ENCODE measurements around the gene METTL16. TPM values are rescaled to one million over a fixed set of nuclear protein-coding genes. Genes with fewer than 3 reads are reported as not detected.

METTL16 gene
- total and polyA plus RNA-seq, 2 experiments from 2014 or later, result 14.7 to 19.3 TPM

DNA sequence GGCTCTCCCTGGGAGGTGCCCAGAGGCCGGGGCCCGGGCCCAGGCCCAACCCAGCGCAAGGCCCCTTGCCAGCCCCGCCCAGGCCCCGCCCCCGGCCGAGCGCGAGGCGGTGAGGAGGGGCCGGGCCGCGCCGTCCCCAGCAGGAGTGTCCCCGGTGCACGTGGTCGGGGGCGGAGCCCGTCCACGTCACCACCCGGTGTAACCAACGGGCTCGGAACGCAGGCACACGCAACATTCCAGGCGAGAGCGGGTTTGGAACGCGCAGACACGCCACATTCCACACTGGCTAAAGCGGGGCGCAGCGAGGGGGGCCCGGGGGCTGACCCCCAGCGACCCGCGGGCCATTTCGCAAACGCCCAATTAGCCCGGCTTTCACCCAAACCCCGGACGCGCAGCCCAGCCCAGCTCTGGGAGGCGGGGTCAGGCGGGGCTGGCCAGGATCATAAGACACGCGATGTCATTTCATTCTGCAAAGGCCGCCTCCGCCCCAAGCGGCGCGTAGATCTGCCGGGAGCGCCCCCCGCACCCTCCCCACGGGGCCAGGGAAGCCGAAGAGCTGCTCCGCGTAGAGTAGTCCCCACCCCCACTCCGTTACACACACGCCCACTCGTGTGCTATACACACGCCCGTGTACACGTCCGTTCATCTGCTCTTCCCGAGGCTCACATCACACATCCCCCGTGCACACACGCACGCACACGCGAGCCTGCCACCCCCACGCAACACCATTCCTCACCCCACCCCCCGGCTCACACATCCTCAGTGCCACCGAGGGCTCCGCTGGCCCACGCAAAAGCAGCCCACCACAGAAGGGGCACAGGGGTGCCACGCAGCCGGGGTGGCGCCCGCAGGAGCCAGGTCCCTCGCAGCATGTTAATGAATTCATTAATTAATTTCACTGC, 111.9 kb downstream of the METTL16 start:
- peaks cover 45% of the 10 kb centered on the region for H3K4me1 ChIP-seq (ENCODE audit: insufficient read depth)
- H3K4me3 ChIP-seq, result peak overlapping the region; percentile 97
- H3K36me3 ChIP-seq (replicated peaks; ENCODE audit: insufficient read depth, low read depth), result no peaks in the 10 kb centered on the region
- peaks cover 11% of the 10 kb centered on the region for H4K20me1 ChIP-seq (ENCODE audit: insufficient read depth, poor library complexity, severe bottlenecking)
- no peaks in the 10 kb centered on the region for H3K27me3 ChIP-seq
- H3K4me2 ChIP-seq, result peak overlapping the region; percentile 95
- H3K79me2 ChIP-seq, result peaks cover 40% of the 10 kb centered on the region
- DNase-seq (ENCODE audit: low spot score), result peak; percentile 99
- peak overlapping the region; percentile 99 for H3K27ac ChIP-seq
- H2AFZ ChIP-seq, result no peak overlapping the region
- TF ChIP-seq EZH2 (IDR thresholded peaks at IDR 0.05; ENCODE audit: borderline replicate concordance) (no peak), EZH2phosphoT487 (IDR thresholded peaks at IDR 0.05; ENCODE audit: low read depth, severe bottlenecking, unreplicated experiment) (no peak)
- TF ChIP-seq, protein P1, sequence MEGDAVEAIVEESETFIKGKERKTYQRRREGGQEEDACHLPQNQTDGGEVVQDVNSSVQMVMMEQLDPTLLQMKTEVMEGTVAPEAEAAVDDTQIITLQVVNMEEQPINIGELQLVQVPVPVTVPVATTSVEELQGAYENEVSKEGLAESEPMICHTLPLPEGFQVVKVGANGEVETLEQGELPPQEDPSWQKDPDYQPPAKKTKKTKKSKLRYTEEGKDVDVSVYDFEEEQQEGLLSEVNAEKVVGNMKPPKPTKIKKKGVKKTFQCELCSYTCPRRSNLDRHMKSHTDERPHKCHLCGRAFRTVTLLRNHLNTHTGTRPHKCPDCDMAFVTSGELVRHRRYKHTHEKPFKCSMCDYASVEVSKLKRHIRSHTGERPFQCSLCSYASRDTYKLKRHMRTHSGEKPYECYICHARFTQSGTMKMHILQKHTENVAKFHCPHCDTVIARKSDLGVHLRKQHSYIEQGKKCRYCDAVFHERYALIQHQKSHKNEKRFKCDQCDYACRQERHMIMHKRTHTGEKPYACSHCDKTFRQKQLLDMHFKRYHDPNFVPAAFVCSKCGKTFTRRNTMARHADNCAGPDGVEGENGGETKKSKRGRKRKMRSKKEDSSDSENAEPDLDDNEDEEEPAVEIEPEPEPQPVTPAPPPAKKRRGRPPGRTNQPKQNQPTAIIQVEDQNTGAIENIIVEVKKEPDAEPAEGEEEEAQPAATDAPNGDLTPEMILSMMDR (IDR thresholded peaks at IDR 0.05; ENCODE audit: poor library complexity), result no peak
- H3K9me3 ChIP-seq (ENCODE audit: low read depth), result no peaks in the 10 kb centered on the region
- WGBS (ENCODE audit: low lambda C conversion rate, missing lambda C conversion rate), result under 1% methylated on average over 44 of the region's 82 CpGs
- H3K9me2 ChIP-seq (replicated peaks; ENCODE audit: insufficient read depth), result no peaks in the 10 kb centered on the region

DNA sequence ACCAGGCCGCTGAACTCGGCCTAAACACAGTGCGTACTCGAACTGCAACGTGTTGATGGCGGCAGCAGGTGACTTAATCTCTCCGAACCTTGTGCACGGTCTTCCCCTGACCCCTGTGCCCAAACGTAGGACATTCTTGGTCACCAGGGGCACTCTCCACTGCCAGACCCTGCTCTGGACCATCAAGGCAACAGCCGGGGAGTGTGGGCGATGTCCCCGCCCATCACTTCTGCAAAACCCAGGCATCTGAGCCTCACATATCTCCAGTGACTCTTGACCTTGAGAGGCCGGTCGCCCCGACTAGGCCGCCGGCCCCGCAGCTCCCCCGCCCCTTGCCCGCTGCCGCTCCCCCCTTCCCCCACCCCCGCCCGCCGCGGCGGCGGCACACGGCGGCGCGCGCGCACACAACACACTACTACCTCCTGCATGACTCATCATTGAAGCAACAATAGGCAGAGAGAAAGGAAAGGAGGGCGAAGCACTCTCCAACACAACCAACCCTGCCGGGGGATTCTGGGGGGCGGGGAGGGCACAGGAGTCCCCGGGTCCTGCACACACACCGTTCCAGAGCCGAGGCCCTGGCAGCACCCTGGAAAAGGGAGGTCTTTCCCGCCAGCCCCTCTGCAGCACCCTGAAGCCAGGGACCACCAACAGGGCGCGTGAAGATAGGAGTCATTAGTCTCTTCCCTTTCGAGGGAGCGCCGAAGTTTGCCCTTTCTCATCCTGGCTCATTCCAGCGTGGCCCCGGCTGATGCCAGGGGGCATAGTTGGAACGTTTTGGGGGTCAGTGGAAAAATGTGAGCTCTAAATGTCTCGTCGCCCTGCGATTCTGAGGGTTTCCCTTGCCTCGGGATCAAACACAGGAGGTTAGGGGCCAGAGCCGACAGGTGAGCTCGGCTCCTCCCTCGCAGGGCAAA, 112.8 kb downstream of the METTL16 start:
- Histone ChIP-seq H3K27ac (peak overlapping the region; percentile 99), H3K4me1 (ENCODE audit: insufficient read depth) (peaks cover 54% of the 10 kb centered on the region), H4K20me1 (ENCODE audit: insufficient read depth, poor library complexity, severe bottlenecking) (peaks cover 14% of the 10 kb centered on the region), H3K27me3 (no peaks in the 10 kb centered on the region), H3K36me3 (replicated peaks; ENCODE audit: insufficient read depth, low read depth) (no peaks in the 10 kb centered on the region), H3K9me3 (ENCODE audit: low read depth) (no peaks in the 10 kb centered on the region), H3K4me3 (peak overlapping the region; percentile 70), H3K4me2 (peak overlapping the region; percentile 95), H3K79me2 (peaks cover 49% of the 10 kb centered on the region), H3K9me2 (replicated peaks; ENCODE audit: insufficient read depth) (no peaks in the 10 kb centered on the region), H2AFZ (no peak overlapping the region)
- WGBS (ENCODE audit: low lambda C conversion rate, missing lambda C conversion rate), result 10% methylated on average over 47 of the region's 55 CpGs
- no peak for TF ChIP-seq EZH2phosphoT487 (IDR thresholded peaks at IDR 0.05; ENCODE audit: low read depth, severe bottlenecking, unreplicated experiment)
- TF ChIP-seq, protein P1 (IDR thresholded peaks at IDR 0.05; ENCODE audit: poor library complexity), result no peak
- no peak for TF ChIP-seq EZH2 (IDR thresholded peaks at IDR 0.05; ENCODE audit: borderline replicate concordance)
- DNase-seq (ENCODE audit: low spot score), result peak; percentile 94

DNA sequence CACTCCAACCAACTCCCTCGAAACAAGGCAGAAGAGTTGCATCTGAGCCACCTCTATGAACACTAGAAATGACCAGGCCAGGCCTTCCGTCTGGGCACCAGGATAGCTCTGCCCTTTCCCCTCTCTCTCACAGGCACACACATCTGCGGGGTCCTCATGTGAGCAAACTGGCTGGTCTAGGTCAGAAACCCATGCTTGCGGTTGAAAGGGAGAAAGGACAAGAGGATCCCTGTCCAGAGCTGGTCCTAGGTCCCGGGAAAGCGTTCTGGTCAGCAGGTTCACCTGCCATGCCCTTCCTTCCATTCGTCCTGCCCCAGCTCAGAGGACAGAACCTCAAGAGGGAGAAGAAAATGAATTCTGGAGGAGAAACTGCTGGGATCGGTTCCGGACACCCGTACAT, 113.5 kb downstream of the METTL16 start:
- peak overlapping the region; percentile 99 for H3K27ac ChIP-seq
- peaks cover 14% of the 10 kb centered on the region for H4K20me1 ChIP-seq (ENCODE audit: insufficient read depth, poor library complexity, severe bottlenecking)
- H3K9me3 ChIP-seq (ENCODE audit: low read depth), result no peaks in the 10 kb centered on the region
- WGBS (ENCODE audit: low lambda C conversion rate, missing lambda C conversion rate), result 82% methylated on average over 10 of the region's 10 CpGs
- H2AFZ ChIP-seq, result no peak overlapping the region
- TF ChIP-seq EZH2 (IDR thresholded peaks at IDR 0.05; ENCODE audit: borderline replicate concordance) (no peak), EZH2phosphoT487 (IDR thresholded peaks at IDR 0.05; ENCODE audit: low read depth, severe bottlenecking, unreplicated experiment) (no peak)
- TF ChIP-seq, protein P1 (IDR thresholded peaks at IDR 0.05; ENCODE audit: poor library complexity), result no peak
- H3K36me3 ChIP-seq (replicated peaks; ENCODE audit: insufficient read depth, low read depth), result no peaks in the 10 kb centered on the region
- H3K9me2 ChIP-seq (replicated peaks; ENCODE audit: insufficient read depth), result no peaks in the 10 kb centered on the region
- DNase-seq (ENCODE audit: low spot score), result no peak
- peaks cover 50% of the 10 kb centered on the region for H3K79me2 ChIP-seq
- no peak overlapping the region for H3K4me3 ChIP-seq
- no peaks in the 10 kb centered on the region for H3K27me3 ChIP-seq
- H3K4me2 ChIP-seq, result peak overlapping the region; percentile 95
- peaks cover 51% of the 10 kb centered on the region for H3K4me1 ChIP-seq (ENCODE audit: insufficient read depth)
